Activated naive CD8-positive, alpha-beta T cell treated with anti-CD3 and anti-CD28 coated beads, Interleukin-2, amount 10 ng/mL, durations not matched to agents 7 days and 5 days (primary cell): ENCODE data around the gene NSMCE4A. TPM values are rescaled to one million over a fixed set of nuclear protein-coding genes. Genes with fewer than 3 reads are reported as not detected.
A peak's percentile ranks its signal among the peaks of the same experiment; 100 is the strongest.
"Not testable (repeated sequence)": the region's sequence is repeated elsewhere in the genome, so short reads cannot be mapped to it uniquely, and the experiment has no call there.

Source experiments
- ATAC-seq: fragments of 150-1000 bp; cut with Tn5 transposase; one replicate; pipeline ENCODE4 v1.10.0; 2021; ENCODE audit warnings: low read depth, moderate library complexity
- POLR2A ChIA-PET: fragments of 350-600 bp; sonication (Branson Sonifier 250); formaldehyde crosslinking; loops from one replicate; lab custom pipeline; 2021; ENCODE audit warnings: antibody characterized with exemption; lab: Charles Lee
- DNase-seq: peaks from one replicate; pipeline ENCODE4 v3.0.0; 2021
- H3K27ac Mint-ChIP-seq: one replicate; pipeline ENCODE4 v1.8.0; 2022; ENCODE audit warnings: mild to moderate bottlenecking, mixed read lengths
- H3K27me3 Mint-ChIP-seq: one replicate; pipeline ENCODE4 v1.8.0; 2022; ENCODE audit warnings: mild to moderate bottlenecking, moderate library complexity, mixed read lengths
- H3K36me3 Mint-ChIP-seq: one replicate; pipeline ENCODE4 v1.8.0; 2021; ENCODE audit warnings: mild to moderate bottlenecking, mixed read lengths
- H3K4me1 Mint-ChIP-seq: one replicate; pipeline ENCODE4 v1.8.0; 2021; ENCODE audit warnings: mixed read lengths
- H3K4me3 Mint-ChIP-seq: one replicate; pipeline ENCODE4 v1.8.0; 2022; ENCODE audit warnings: mild to moderate bottlenecking, moderate library complexity, mixed read lengths
- H3K9me3 Mint-ChIP-seq: one replicate; pipeline ENCODE4 v1.8.0; 2021; ENCODE audit warnings: mixed read lengths
- total RNA-seq, 2 experiments: library from RNA; stranded (reverse); gene quantifications; one replicate each; pipeline ENCODE4 v1.2.3, GENCODE V29; 2021

The NSMCE4A gene
- total RNA-seq, 2 experiments from 2014 or later, result 65.6 to 72.3 TPM

DNA sequence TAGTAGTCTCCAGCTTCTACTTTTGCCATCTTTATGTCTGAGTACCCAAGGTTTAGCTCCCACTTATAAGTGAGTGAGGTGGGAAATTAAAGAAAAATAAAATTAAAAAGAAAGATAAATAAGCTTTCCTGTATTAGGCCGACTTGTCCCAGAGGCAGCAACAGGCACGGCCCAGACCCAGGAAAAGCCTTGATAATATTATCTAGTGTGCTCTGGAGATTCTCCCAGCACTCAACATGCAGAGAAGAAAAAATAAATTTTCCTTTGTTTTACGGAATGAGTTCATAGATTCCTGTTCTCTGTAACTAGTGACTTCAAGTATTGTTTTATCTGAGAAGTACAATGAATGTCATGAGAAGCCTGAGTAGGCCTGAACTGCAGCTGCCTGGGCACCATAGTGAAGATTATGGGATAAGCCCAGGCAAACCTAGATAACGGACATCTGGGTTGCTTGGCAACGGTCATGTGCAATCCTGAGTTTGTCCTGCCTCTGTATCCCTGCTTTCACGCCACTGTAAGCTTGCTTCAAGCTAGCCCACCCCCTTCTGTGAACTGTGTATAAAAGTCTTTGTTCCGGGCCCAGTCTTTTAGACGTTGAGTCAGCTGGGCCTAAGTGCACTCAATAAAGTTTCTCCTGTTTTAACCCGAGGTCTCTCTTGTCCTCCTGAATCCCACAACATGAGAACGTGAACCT is 53.6 kb downstream of the NSMCE4A start:
- no peak for DNase-seq
- Mint-ChIP-seq H3K36me3 (peaks cover 19% of the 10 kb centered on the region), H3K27ac (no peak overlapping the region), H3K9me3 (no peaks in the 10 kb centered on the region), H3K4me1 (peaks cover 7% of the 10 kb centered on the region), H3K27me3 (no peaks in the 10 kb centered on the region), H3K4me3 (no peak overlapping the region)
- POLR2A ChIA-PET, result interaction anchor here (0.6 kb wide), 1 partner anchor 10 kb away, joined by 3 read pairs; no protein-coding TSS in a partner anchor
- ATAC-seq, result no peak

DNA sequence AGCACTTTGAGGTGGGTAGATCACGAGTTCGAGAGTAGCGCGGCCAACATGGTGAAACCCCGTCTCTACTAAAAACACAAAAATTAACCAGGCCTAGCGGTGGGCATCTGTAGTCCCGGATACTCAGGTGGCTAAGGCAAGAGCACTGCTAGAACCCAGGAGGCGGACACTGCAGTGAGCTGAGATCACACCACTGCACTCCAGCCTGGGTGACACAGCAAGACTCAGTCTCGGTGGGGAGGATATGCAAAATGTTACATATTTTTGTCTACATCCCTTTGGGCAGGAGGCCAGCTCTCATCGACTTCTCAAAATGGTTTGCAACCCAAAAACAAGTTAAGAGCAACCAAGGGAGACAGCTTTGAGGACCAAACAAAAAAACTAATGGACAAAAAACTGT is 55.4 kb downstream of the NSMCE4A start:
- Mint-ChIP-seq H3K27me3 (no peaks in the 10 kb centered on the region), H3K4me1 (peaks cover 7% of the 10 kb centered on the region), H3K4me3 (no peak overlapping the region), H3K9me3 (no peaks in the 10 kb centered on the region), H3K36me3 (peaks cover 24% of the 10 kb centered on the region), H3K27ac (no peak overlapping the region)
- DNase-seq (no peak), ATAC-seq (no peak)
- POLR2A ChIA-PET, result no interaction called here

DNA sequence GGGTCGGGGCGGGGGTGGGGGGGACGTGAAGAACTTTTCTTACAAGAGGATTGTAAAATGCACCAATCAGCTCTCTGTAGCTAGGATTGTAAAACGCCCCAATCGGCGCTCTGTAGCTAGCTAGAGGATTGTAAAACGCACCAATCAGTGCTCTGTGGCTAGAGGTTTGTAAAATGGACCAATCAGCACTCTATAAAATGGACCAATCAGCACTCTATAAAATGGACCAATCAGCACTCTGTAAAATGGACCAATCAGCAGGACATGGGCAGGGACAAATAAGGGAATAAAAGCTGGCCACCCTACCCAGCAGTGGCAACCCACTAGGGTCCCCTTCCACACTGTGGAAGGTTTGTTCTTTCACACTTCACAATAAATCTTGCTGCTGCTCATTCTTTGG is 56.2 kb downstream of the NSMCE4A start:
- ATAC-seq, POLR2A ChIA-PET, H3K27ac Mint-ChIP-seq, H3K4me1 Mint-ChIP-seq, H3K9me3 Mint-ChIP-seq, DNase-seq, H3K4me3 Mint-ChIP-seq, H3K27me3 Mint-ChIP-seq: not testable (repeated sequence)
- peaks cover 26% of the 10 kb centered on the region for H3K36me3 Mint-ChIP-seq

DNA sequence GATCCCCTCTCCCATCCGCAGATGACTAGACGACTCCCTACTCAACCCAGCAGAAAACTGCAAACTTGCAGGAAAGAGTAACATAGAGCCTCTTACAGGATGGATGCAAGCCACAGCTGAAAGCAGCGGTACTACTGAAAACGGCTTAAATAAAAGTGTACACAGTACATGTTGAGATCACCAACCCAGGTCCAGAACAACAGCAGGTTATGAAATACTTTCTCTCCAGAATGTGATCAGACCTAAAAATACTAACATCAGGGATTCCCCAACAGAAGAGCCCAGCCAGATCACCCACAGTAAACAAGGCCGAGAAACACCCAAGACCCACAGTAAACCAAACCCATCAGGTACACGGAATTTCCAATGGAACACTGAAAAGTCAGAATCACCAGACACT is 60.4 kb downstream of the NSMCE4A start:
- Mint-ChIP-seq H3K27ac (peak overlapping the region; percentile 3), H3K27me3 (no peaks in the 10 kb centered on the region), H3K9me3 (no peaks in the 10 kb centered on the region), H3K4me3 (no peak overlapping the region), H3K36me3 (peaks cover 25% of the 10 kb centered on the region), H3K4me1 (peaks cover 4% of the 10 kb centered on the region)
- ATAC-seq (no peak), DNase-seq (no peak)
- POLR2A ChIA-PET, result no interaction called here

DNA sequence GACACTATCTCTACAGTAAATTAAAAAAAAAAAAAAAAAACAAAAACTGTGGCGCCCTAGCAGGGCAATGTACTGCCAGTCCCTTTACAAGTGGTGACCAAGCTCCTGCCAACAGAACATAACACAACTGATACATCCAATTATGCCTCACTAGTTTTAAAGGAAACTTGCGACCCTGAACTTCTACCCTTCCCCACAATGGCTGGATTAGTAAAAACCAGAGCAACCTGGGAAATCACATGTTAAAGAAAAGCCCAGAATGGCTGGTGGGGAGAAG is 63.7 kb downstream of the NSMCE4A start:
- Mint-ChIP-seq H3K27ac (no peak overlapping the region), H3K27me3 (no peaks in the 10 kb centered on the region), H3K36me3 (peaks cover 16% of the 10 kb centered on the region), H3K9me3 (no peaks in the 10 kb centered on the region), H3K4me3 (no peak overlapping the region), H3K4me1 (peaks cover 1% of the 10 kb centered on the region)
- no peak for DNase-seq
- ATAC-seq, result no peak
- POLR2A ChIA-PET, result no interaction called here

DNA sequence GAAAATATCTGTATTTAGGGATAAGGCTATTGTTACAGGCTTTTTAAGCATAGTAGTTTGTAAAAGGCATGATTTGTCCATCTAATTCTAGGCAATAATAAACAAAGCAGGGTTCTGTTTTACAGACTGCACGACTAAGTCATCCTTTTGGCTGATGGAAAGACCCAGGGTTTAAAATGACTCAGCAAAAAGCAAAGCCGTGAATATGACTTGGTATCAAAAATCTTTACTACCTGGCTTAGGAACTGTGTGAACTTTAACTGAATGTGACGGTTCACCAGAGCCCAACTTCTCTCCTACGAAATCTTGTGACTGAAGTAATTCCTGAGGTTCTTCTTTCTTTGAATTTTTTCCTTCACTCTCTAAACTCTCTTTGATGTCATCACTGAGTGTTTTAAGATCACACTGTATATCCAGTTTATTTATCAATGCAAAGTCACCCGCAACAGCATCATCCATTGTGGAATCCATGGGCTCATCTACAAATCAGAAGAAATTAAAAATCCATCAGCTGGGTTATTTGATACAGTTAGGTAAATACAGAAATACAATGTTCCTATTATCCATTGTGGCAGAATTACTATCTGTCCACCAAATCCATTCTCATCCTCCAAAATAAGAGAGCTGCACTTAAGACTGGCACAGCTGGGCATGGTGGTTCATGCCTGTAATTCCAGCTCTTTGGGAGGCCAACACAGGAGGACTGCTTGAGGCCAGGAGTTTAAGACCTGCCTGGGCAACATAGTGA is 64.2 kb downstream of the NSMCE4A start:
- peaks cover 16% of the 10 kb centered on the region for H3K36me3 Mint-ChIP-seq
- POLR2A ChIA-PET, result no interaction called here
- no peak overlapping the region for H3K4me3 Mint-ChIP-seq
- ATAC-seq, result no peak
- H3K27ac Mint-ChIP-seq, result no peak overlapping the region
- H3K4me1 Mint-ChIP-seq, result peaks cover 1% of the 10 kb centered on the region
- H3K9me3 Mint-ChIP-seq, result no peaks in the 10 kb centered on the region
- no peaks in the 10 kb centered on the region for H3K27me3 Mint-ChIP-seq
- DNase-seq, result no peak

Other genes with a start within 250 kb of the NSMCE4A start
- gene ATE1, start 47.2 kb downstream of the NSMCE4A start, total RNA-seq, result 10 to 100 TPM; 21.9 to 27.1 TPM
- gene TACC2, start 13.9 kb upstream of the NSMCE4A start, total RNA-seq, result not detected